Measurements from ENCODE around the gene TRPV4. TPM values are rescaled to one million over a fixed set of nuclear protein-coding genes. Genes with fewer than 3 reads are reported as not detected.

The TRPV4 gene
- polyA plus RNA-seq, result not detected in 2 replicates
- polyA minus RNA-seq, result not detected in 2 replicates

DNA sequence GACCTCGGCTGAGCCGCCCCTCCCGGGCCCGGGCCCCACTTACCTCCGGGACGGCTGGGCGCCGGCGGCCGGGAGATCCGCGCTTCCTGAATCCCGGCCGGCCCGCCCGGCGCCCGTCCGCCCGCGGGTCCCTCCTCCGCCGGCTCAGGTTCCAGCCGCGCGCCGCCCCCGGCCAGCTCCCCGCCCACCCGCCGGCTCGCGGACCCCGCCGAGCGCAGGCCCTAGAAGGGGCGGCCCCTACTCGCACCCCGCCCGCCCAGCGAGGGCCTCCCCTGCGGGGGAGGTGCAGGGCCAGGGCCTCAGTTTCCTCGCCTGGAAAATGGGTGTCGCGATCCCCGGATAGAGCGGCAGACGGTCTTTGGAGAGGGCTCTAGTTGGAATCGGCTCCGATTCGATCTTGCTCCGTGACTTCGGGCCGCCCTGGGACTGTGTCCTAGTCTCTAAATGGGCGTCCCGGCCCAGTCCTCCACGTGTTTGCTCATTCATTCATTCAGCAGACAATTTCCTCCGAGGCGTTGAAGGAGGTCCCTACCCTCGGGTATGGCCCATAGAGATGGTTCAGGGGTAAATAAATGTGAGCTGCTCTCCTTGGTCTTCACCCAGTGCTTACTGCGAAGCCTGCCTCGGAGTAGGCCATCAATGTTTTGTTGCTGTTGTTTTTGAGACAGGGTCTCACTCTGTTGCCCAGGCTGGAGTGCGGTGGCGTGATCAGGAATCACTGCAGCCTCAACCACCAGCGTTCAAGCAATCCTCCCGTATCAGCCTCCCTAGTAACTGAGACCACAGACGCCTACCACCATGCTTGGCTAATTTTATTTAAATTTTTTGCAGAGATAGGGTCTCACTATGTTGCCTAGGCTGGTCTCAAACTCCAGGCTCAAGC, at the start of gene TRPV4:
TRPV4 (minus strand) TSS at position 92 of the 883 bp plus-strand sequence. CDS start 18,602 bp downstream, outside the sequence.
- Histone ChIP-seq H3F3A (ENCODE audit: insufficient read depth, low read length, poor library complexity, severe bottlenecking) (no peaks in the 10 kb centered on the region), H3K9me3 (ENCODE audit: low read length) (no peaks in the 10 kb centered on the region), H3K4me2 (ENCODE audit: low read length) (no peak within 1 kb of the TSS), H3K27ac (ENCODE audit: low read length) (no peak within 1 kb of the TSS), H2AFZ (ENCODE audit: low read depth, low read length) (no peak within 1 kb of the TSS), H3K27me3 (ENCODE audit: insufficient read depth, low read depth, low read length) (peaks cover 12% of the 10 kb centered on the region), H3K79me2 (replicated peaks; ENCODE audit: insufficient read depth, low read length) (no peaks in the 10 kb centered on the region), H3K4me3 (ENCODE audit: low read length) (no peak within 1 kb of the TSS), H3K36me3 (ENCODE audit: insufficient read depth, low read length) (no peaks in the 10 kb centered on the region), H3K9ac (ENCODE audit: low read length) (no peak within 1 kb of the TSS), H3K9me2 (ENCODE audit: insufficient read depth, low read length) (no peaks in the 10 kb centered on the region), H4K20me1 (ENCODE audit: insufficient read depth) (no peaks in the 10 kb centered on the region)
- no peak for TF ChIP-seq TAF1 (IDR thresholded peaks at IDR 0.05; ENCODE audit: low read depth)
- TF ChIP-seq, protein P1, sequence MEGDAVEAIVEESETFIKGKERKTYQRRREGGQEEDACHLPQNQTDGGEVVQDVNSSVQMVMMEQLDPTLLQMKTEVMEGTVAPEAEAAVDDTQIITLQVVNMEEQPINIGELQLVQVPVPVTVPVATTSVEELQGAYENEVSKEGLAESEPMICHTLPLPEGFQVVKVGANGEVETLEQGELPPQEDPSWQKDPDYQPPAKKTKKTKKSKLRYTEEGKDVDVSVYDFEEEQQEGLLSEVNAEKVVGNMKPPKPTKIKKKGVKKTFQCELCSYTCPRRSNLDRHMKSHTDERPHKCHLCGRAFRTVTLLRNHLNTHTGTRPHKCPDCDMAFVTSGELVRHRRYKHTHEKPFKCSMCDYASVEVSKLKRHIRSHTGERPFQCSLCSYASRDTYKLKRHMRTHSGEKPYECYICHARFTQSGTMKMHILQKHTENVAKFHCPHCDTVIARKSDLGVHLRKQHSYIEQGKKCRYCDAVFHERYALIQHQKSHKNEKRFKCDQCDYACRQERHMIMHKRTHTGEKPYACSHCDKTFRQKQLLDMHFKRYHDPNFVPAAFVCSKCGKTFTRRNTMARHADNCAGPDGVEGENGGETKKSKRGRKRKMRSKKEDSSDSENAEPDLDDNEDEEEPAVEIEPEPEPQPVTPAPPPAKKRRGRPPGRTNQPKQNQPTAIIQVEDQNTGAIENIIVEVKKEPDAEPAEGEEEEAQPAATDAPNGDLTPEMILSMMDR (IDR thresholded peaks at IDR 0.05; ENCODE audit: poor library complexity, severe bottlenecking), result no peak
- TF ChIP-seq RAD21 (conservative IDR thresholded peaks at IDR 0.05), result no peak
- TF ChIP-seq POLR2AphosphoS5 (IDR thresholded peaks at IDR 0.05), result no peak
- no peak for TF ChIP-seq SMC3 (conservative IDR thresholded peaks at IDR 0.05; ENCODE audit: poor library complexity)
- no peak for TF ChIP-seq EP300 (conservative IDR thresholded peaks at IDR 0.05; ENCODE audit: poor library complexity, severe bottlenecking)
- no peak for TF ChIP-seq EZH2 (IDR thresholded peaks at IDR 0.05; ENCODE audit: borderline replicate concordance, insufficient read depth, low read length, poor library complexity, severe bottlenecking)
- no peak for TF ChIP-seq MXI1 (conservative IDR thresholded peaks at IDR 0.05; ENCODE audit: poor library complexity, severe bottlenecking)
- TF ChIP-seq, protein P2, sequence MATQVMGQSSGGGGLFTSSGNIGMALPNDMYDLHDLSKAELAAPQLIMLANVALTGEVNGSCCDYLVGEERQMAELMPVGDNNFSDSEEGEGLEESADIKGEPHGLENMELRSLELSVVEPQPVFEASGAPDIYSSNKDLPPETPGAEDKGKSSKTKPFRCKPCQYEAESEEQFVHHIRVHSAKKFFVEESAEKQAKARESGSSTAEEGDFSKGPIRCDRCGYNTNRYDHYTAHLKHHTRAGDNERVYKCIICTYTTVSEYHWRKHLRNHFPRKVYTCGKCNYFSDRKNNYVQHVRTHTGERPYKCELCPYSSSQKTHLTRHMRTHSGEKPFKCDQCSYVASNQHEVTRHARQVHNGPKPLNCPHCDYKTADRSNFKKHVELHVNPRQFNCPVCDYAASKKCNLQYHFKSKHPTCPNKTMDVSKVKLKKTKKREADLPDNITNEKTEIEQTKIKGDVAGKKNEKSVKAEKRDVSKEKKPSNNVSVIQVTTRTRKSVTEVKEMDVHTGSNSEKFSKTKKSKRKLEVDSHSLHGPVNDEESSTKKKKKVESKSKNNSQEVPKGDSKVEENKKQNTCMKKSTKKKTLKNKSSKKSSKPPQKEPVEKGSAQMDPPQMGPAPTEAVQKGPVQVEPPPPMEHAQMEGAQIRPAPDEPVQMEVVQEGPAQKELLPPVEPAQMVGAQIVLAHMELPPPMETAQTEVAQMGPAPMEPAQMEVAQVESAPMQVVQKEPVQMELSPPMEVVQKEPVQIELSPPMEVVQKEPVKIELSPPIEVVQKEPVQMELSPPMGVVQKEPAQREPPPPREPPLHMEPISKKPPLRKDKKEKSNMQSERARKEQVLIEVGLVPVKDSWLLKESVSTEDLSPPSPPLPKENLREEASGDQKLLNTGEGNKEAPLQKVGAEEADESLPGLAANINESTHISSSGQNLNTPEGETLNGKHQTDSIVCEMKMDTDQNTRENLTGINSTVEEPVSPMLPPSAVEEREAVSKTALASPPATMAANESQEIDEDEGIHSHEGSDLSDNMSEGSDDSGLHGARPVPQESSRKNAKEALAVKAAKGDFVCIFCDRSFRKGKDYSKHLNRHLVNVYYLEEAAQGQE (IDR thresholded peaks at IDR 0.05; ENCODE audit: borderline replicate concordance), result no peak

DNA sequence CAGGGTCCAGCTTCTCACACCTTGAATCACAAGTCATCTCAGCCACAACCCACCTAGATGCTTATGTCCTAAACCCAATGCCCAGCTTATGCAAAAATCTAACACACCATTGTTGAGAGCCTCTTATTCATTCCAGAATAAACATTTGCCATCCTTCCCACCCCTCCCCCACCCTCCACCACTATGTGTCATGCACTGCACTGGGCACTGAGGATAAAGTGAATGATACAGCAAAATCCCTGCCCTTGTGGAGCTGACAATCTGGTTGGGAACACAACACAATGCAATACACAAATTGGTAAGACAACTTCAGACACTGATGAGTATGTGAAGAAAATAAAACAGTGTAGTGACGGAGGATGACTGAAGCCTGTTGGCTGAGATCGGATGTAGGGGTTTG, 48.6 kb upstream of the TRPV4 start:
- Histone ChIP-seq H3K79me2 (replicated peaks; ENCODE audit: insufficient read depth, low read length) (peaks cover 21% of the 10 kb centered on the region), H3K9ac (ENCODE audit: low read length) (no peak overlapping the region), H3K36me3 (ENCODE audit: insufficient read depth, low read length) (no peaks in the 10 kb centered on the region), H3K9me3 (ENCODE audit: low read length) (no peaks in the 10 kb centered on the region), H3K27me3 (ENCODE audit: insufficient read depth, low read depth, low read length) (no peaks in the 10 kb centered on the region), H3F3A (ENCODE audit: insufficient read depth, low read length, poor library complexity, severe bottlenecking) (no peaks in the 10 kb centered on the region), H3K9me2 (ENCODE audit: insufficient read depth, low read length) (no peaks in the 10 kb centered on the region), H2AFZ (ENCODE audit: low read depth, low read length) (no peak overlapping the region), H3K4me2 (ENCODE audit: low read length) (no peak overlapping the region), H3K27ac (ENCODE audit: low read length) (no peak overlapping the region), H4K20me1 (ENCODE audit: insufficient read depth) (no peaks in the 10 kb centered on the region), H3K4me3 (ENCODE audit: low read length) (no peak overlapping the region)
- TF ChIP-seq EP300 (conservative IDR thresholded peaks at IDR 0.05; ENCODE audit: poor library complexity, severe bottlenecking) (no peak), EZH2 (IDR thresholded peaks at IDR 0.05; ENCODE audit: borderline replicate concordance, insufficient read depth, low read length, poor library complexity, severe bottlenecking) (no peak), MXI1 (conservative IDR thresholded peaks at IDR 0.05; ENCODE audit: poor library complexity, severe bottlenecking) (no peak), TAF1 (IDR thresholded peaks at IDR 0.05; ENCODE audit: low read depth) (no peak), SMC3 (conservative IDR thresholded peaks at IDR 0.05; ENCODE audit: poor library complexity) (no peak), RAD21 (conservative IDR thresholded peaks at IDR 0.05) (no peak), POLR2AphosphoS5 (IDR thresholded peaks at IDR 0.05) (no peak)
- TF ChIP-seq, protein P1 (IDR thresholded peaks at IDR 0.05; ENCODE audit: poor library complexity, severe bottlenecking), result no peak
- TF ChIP-seq, protein P2 (IDR thresholded peaks at IDR 0.05; ENCODE audit: borderline replicate concordance), result no peak
